ENCODE results near the gene MRPL49. TPM values are rescaled to one million over a fixed set of nuclear protein-coding genes. Genes with fewer than 3 reads are reported as not detected.
A peak's percentile ranks its signal among the peaks of the same experiment; 100 is the strongest.
"Not testable (repeated sequence)": the region's sequence is repeated elsewhere in the genome, so short reads cannot be mapped to it uniquely, and the experiment has no call there.

MRPL49 gene
- total RNA-seq, 1 donor from 2014 or later = 38.8 TPM

DNA sequence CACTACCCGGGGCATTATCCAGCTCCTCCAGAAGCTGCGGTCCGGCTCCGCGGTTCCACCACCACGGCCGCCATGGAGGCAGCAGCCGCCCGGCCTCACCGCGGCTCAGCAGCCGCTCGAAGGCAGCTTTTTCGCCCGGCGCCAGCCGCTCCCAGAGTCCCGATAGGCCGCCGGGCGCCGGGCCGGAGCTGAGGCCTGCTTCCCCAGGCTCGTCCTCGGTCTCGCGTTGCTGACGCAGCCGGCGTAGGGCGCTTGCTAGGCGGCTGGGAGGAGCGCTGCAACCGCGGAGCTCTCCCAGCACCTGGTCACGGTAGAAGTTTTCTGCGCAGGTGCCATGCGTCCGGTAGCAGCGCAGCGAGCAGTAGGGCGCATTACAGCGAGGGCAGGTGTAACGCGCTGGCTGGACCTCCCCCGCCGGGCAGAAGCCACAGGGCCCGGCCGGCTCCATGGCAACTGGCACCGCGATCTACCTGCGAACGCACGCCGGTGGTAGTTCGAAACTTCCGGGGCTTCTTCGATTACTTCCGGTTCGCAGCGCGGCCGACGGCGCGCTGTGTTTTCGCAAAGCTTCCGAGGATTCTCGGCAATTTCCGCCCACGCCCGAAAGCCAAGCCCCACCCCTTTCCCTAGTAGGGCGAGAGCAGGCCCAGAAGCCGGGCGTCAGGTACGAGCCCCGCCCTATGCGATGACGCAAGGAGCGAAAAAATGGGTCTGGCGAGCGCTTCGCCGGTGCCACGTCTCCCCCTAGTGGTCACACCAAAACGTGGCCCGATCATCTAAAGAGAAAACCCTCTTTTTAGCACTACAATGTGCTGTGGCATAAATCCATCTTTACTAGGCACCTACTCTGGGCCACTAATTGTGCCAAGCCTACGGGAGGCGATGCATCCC, 4.7 kb upstream of the MRPL49 start, which contains the start of gene ZNHIT2:
Gene ZNHIT2, minus strand, starts transcription at position 496 of the 891 bp plus-strand sequence. Its CDS starts 48 bp downstream, at position 448.
- H3K27me3 Mint-ChIP-seq = no peaks in the 10 kb centered on the region
- TF ChIP-seq, protein P1, sequence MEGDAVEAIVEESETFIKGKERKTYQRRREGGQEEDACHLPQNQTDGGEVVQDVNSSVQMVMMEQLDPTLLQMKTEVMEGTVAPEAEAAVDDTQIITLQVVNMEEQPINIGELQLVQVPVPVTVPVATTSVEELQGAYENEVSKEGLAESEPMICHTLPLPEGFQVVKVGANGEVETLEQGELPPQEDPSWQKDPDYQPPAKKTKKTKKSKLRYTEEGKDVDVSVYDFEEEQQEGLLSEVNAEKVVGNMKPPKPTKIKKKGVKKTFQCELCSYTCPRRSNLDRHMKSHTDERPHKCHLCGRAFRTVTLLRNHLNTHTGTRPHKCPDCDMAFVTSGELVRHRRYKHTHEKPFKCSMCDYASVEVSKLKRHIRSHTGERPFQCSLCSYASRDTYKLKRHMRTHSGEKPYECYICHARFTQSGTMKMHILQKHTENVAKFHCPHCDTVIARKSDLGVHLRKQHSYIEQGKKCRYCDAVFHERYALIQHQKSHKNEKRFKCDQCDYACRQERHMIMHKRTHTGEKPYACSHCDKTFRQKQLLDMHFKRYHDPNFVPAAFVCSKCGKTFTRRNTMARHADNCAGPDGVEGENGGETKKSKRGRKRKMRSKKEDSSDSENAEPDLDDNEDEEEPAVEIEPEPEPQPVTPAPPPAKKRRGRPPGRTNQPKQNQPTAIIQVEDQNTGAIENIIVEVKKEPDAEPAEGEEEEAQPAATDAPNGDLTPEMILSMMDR (IDR thresholded peaks at IDR 0.05; ENCODE audit: unreplicated experiment) = peak; percentile 91
- H3K36me3 Mint-ChIP-seq (ENCODE audit: insufficient read depth) = peaks cover 17% of the 10 kb centered on the region
- H3K4me3 Mint-ChIP-seq (ENCODE audit: low read depth) = peak within 1 kb of the TSS; percentile 86
- DNase-seq (ENCODE audit: low spot score, unreplicated experiment) = peak; percentile 98
- H3K9me3 Mint-ChIP-seq (ENCODE audit: low read depth) = no peaks in the 10 kb centered on the region
- peak within 1 kb of the TSS; percentile 97 for H3K27ac Mint-ChIP-seq
- H3K4me1 Mint-ChIP-seq (ENCODE audit: low read depth) = peaks cover 20% of the 10 kb centered on the region

- TF ChIP-seq, protein P1 (IDR thresholded peaks at IDR 0.05; ENCODE audit: unreplicated experiment) = peak; percentile 9
- Mint-ChIP-seq H3K36me3 (ENCODE audit: insufficient read depth) (peaks cover 17% of the 10 kb centered on the region), H3K4me1 (ENCODE audit: low read depth) (peaks cover 18% of the 10 kb centered on the region), H3K27me3 (no peaks in the 10 kb centered on the region), H3K9me3 (ENCODE audit: low read depth) (no peaks in the 10 kb centered on the region), H3K4me3 (ENCODE audit: low read depth) (peak overlapping the region; percentile 86), H3K27ac (peak overlapping the region; percentile 97)
- no peak for DNase-seq (ENCODE audit: low spot score, unreplicated experiment)
Measured at GRCh38 chr11:65118097-65118837, 3.9 kb upstream of the MRPL49 start.

- H3K4me1 Mint-ChIP-seq (ENCODE audit: low read depth) = peaks cover 14% of the 10 kb centered on the region
- peak overlapping the region; percentile 16 for H3K4me3 Mint-ChIP-seq (ENCODE audit: low read depth)
- H3K36me3 Mint-ChIP-seq (ENCODE audit: insufficient read depth) = peaks cover 16% of the 10 kb centered on the region
- DNase-seq (ENCODE audit: low spot score, unreplicated experiment); H3K9me3 Mint-ChIP-seq (ENCODE audit: low read depth); H3K27me3 Mint-ChIP-seq: not testable (repeated sequence)
- H3K27ac Mint-ChIP-seq = peak overlapping the region; percentile 84
Measured at GRCh38 chr11:65118891-65119669, 3.0 kb upstream of the MRPL49 start.

GRCh38 chr11:65119670-65119995, 2.5 kb upstream of the MRPL49 start:
- no peak overlapping the region for H3K27ac Mint-ChIP-seq
- peak overlapping the region; percentile 42 for H3K4me3 Mint-ChIP-seq (ENCODE audit: low read depth)
- H3K27me3 Mint-ChIP-seq = no peaks in the 10 kb centered on the region
- no peaks in the 10 kb centered on the region for H3K9me3 Mint-ChIP-seq (ENCODE audit: low read depth)
- H3K4me1 Mint-ChIP-seq (ENCODE audit: low read depth) = peaks cover 14% of the 10 kb centered on the region
- H3K36me3 Mint-ChIP-seq (ENCODE audit: insufficient read depth) = peaks cover 16% of the 10 kb centered on the region
- TF ChIP-seq, protein P1 (IDR thresholded peaks at IDR 0.05; ENCODE audit: unreplicated experiment) = no peak
- DNase-seq (ENCODE audit: low spot score, unreplicated experiment) = no peak

DNA sequence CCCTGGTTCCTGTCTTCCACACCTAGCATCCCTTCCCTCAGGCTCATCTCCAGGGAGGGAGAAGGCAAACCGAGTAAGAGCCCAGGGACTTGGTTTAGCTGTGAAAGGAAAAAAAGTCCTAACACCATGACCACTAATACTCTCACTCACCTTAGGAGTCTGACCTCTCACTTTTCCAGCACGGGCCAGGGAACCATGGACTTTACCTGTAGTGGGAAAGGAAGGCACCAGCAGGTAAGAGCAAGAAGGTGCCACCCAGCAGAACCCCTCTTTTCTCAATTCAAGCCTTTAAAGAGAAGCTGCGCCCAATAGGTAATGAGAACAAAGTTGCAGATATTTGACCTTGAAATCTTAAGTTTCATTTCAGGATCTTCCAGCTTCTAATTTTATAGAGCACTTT, 1.3 kb upstream of the MRPL49 start:
- TF ChIP-seq, protein P1 (IDR thresholded peaks at IDR 0.05; ENCODE audit: unreplicated experiment) = no peak
- H3K4me1 Mint-ChIP-seq (ENCODE audit: low read depth) = peaks cover 14% of the 10 kb centered on the region
- H3K27ac Mint-ChIP-seq = peak overlapping the region; percentile 98
- no peaks in the 10 kb centered on the region for H3K9me3 Mint-ChIP-seq (ENCODE audit: low read depth)
- peaks cover 16% of the 10 kb centered on the region for H3K36me3 Mint-ChIP-seq (ENCODE audit: insufficient read depth)
- H3K4me3 Mint-ChIP-seq (ENCODE audit: low read depth) = peak overlapping the region; percentile 100
- no peak for DNase-seq (ENCODE audit: low spot score, unreplicated experiment)
- no peaks in the 10 kb centered on the region for H3K27me3 Mint-ChIP-seq

All from progenitor cell of endocrine pancreas (in vitro differentiated cells).